Common myeloid progenitor, CD34-positive (primary cell): ENCODE results near the gene KLHL29.

ENCODE experiments used
- CTCF ChIA-PET: fragments of 350-600 bp; sonication (Branson Sonifier 250); formaldehyde crosslinking; loops from one replicate; lab custom pipeline; 2021; ENCODE audit warnings: antibody characterized with exemption; lab: Charles Lee
- POLR2A ChIA-PET: fragments of 350-600 bp; sonication (Branson Sonifier 250); formaldehyde crosslinking; loops from one replicate; lab custom pipeline; 2021; ENCODE audit warnings: antibody characterized with exemption; lab: Charles Lee
- DNase-seq, 3 donors: peaks; one replicate each; pipeline versions ENCODE4 v3.0.0 to v3.0.0-alpha.2; 2013
- H3K27ac ChIP-seq, 2 experiments: 1 replicate in 1 of 2; 2 replicates in 1 of 2; pipeline ENCODE4 v1.7.0; 2013; ENCODE audit warnings: inconsistent platforms in 2 of 2, low read length in 2 of 2, mild to moderate bottlenecking in 2 of 2, low read depth in 1 of 2, moderate library complexity in 1 of 2; ENCODE audit not compliant: severe bottlenecking in 2 of 2, insufficient read depth in 1 of 2, poor library complexity in 1 of 2
- H3K27me3 ChIP-seq, 5 experiments: replicated peaks in 2 of 5; 1 replicate in 3 of 5; 2 replicates in 2 of 5; pipeline versions ENCODE4 v1.6.1 to v1.7.0; 2013; ENCODE audit warnings: low read length in 4 of 5, mild to moderate bottlenecking in 2 of 5, moderate library complexity in 2 of 5, inconsistent platforms in 1 of 5; ENCODE audit not compliant: insufficient read depth in 5 of 5, control insufficient read depth in 4 of 5
- H3K36me3 ChIP-seq, 4 experiments: 1 replicate in 2 of 4; 2 replicates in 2 of 4; pipeline versions ENCODE4 v1.6.1 to v1.7.0; 2013; ENCODE audit warnings: low read length in 3 of 4, control low read depth in 1 of 4, mild to moderate bottlenecking in 1 of 4; ENCODE audit not compliant: control insufficient read depth in 4 of 4, insufficient read depth in 4 of 4
- H3K4me1 ChIP-seq, 4 experiments: 1 replicate in 3 of 4; 2 replicates in 1 of 4; pipeline versions ENCODE4 v1.6.1 to v1.7.1; 2013; ENCODE audit warnings: low read length in 3 of 4, mild to moderate bottlenecking in 3 of 4, control low read depth in 1 of 4, inconsistent platforms in 1 of 4, moderate library complexity in 1 of 4; ENCODE audit not compliant: control insufficient read depth in 4 of 4, insufficient read depth in 4 of 4; ENCODE audit errors: control extremely low read depth in 1 of 4
- H3K4me3 ChIP-seq, 7 experiments: 1 replicate in 4 of 7; 2 replicates in 3 of 7; pipeline versions ENCODE4 v1.5.1 to v1.7.0; 2013; ENCODE audit warnings: mild to moderate bottlenecking in 7 of 7, low read length in 6 of 7, moderate library complexity in 6 of 7, inconsistent platforms in 2 of 7, low read depth in 2 of 7, control low read depth in 1 of 7; ENCODE audit not compliant: insufficient read depth in 4 of 7, control insufficient read depth in 1 of 7; ENCODE audit errors: extremely low read depth in 1 of 7
- H3K9me3 ChIP-seq, 5 experiments: 1 replicate in 4 of 5; 2 replicates in 1 of 5; pipeline versions ENCODE4 v1.6.1 to v1.7.1; 2013; ENCODE audit warnings: low read length in 4 of 5, mild to moderate bottlenecking in 2 of 5, inconsistent platforms in 1 of 5, low read depth in 1 of 5, moderate library complexity in 1 of 5; ENCODE audit not compliant: control insufficient read depth in 4 of 5, insufficient read depth in 2 of 5; ENCODE audit errors: control extremely low read depth in 1 of 5
- WGBS: methylation state at CpG from one replicate; pipeline ENCODE4 v1.1.5; 2013; ENCODE audit not compliant: insufficient coverage; 5-methylcytosine and 5-hydroxymethylcytosine counted together

Gene KLHL29

DNA sequence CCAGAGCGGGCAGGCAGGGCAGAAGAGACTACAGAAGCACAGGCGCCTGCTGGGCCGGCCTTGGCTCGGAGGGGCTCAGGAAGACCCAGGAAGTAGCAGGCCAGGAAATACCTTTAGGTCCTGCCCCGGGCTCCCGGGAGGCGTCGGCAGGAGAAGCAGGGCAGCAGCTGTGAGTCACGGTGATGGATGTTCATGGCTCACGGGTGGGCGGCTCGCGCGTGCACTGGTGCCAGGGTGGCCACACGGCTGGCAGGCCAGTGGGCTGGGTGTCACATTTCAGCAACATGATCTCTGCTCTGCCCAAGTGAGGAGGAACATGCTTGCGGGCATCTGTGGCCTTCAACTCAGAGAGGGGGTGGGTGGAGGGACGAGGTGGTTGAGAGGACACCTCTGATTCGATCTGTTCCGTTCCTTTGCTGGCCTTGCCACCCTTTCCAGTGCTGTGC, 139.3 kb downstream of the KLHL29 start:
- H3K27ac ChIP-seq: no peak overlapping the region
- no peaks in the 10 kb centered on the region for H3K9me3 ChIP-seq
- POLR2A ChIA-PET: interaction anchor here (0.6 kb wide), 1 partner anchor 9 kb away, joined by 3 read pairs; no protein-coding TSS in a partner anchor
- no peak overlapping the region for H3K4me3 ChIP-seq
- WGBS: 98% methylated on average over 16 of the region's 19 CpGs
- DNase-seq: no peak
- H3K27me3 ChIP-seq: peaks cover 0 to 16% (median 12%) of the 10 kb centered on the region in 5 experiments
- no peaks in the 10 kb centered on the region for H3K4me1 ChIP-seq
- H3K36me3 ChIP-seq: no peaks in the 10 kb centered on the region
- CTCF ChIA-PET: interaction anchor here (1.1 kb wide), 1 partner anchor 8 kb away, joined by 4 read pairs; no protein-coding TSS in a partner anchor

DNA sequence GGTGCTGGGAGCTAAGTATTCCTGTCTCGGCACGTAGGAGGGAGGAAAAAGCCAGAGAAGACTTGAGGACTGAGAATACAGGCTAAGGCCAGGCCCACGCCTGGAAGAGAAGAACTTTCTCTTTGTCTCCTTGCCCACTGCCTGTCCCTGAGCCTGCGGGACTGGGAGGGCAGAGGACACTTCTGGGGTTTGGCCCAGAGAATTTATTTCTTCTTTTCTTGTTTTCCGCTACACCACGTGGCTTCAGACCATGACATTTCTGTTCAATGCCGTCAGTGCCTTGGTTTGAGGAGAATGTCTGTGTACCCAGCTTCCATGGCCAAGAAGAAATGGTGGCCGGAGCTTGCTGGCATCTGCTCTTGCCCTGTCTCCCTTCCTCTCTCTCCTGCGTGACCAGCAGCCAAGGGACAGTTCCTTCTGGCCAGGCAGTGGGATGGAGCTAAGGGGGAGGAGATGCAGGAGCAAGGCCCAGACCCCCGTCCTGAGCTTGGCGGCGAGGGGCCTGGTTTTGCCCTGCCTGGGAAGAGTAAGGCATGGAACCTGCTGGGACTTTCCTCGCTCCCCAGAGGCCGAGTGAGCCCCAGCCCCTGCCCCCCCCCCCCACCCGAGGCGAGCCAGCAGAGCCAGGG, 140.3 kb downstream of the KLHL29 start:
- ChIA-PET POLR2A (interaction anchor here (0.6 kb wide), 1 partner anchor 8 kb away, joined by 3 read pairs; no protein-coding TSS in a partner anchor), CTCF (no interaction called here)
- Histone ChIP-seq H3K27ac (no peak overlapping the region), H3K27me3 (peaks cover 0 to 16% (median 12%) of the 10 kb centered on the region in 5 experiments), H3K4me1 (no peaks in the 10 kb centered on the region), H3K36me3 (no peaks in the 10 kb centered on the region), H3K9me3 (no peaks in the 10 kb centered on the region), H3K4me3 (no peak overlapping the region)
- no peak for DNase-seq
- 93% methylated on average over 8 of the region's 16 CpGs for WGBS

DNA sequence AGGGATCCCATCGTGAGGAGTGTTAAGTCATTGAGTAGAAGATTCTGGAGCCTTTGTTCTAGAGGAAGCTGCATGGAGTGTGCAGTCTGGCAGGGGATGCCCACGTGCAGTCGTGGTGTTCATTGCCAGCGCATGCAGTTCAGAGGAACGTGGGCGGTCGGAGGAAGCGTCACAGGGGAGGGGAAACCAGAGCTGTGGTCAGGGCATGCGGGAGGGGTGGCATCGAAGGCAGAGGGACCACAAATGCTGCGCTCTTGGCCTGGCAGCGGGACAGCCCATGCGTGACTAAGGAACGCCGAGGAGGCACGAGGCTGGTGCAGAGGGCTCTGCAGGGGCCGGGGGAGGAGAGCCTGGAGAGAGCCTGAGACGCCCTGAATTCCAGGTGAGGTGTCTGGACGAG, 141.1 kb downstream of the KLHL29 start:
- WGBS: 67% methylated on average over 17 of the region's 19 CpGs
- H3K27ac ChIP-seq: no peak overlapping the region
- no peaks in the 10 kb centered on the region for H3K9me3 ChIP-seq
- ChIA-PET CTCF (no interaction called here), POLR2A (no interaction called here)
- peaks cover 0 to 16% (median 10%) of the 10 kb centered on the region in 5 experiments for H3K27me3 ChIP-seq
- no peak for DNase-seq
- no peaks in the 10 kb centered on the region for H3K4me1 ChIP-seq
- no peaks in the 10 kb centered on the region for H3K36me3 ChIP-seq
- no peak overlapping the region for H3K4me3 ChIP-seq

DNA sequence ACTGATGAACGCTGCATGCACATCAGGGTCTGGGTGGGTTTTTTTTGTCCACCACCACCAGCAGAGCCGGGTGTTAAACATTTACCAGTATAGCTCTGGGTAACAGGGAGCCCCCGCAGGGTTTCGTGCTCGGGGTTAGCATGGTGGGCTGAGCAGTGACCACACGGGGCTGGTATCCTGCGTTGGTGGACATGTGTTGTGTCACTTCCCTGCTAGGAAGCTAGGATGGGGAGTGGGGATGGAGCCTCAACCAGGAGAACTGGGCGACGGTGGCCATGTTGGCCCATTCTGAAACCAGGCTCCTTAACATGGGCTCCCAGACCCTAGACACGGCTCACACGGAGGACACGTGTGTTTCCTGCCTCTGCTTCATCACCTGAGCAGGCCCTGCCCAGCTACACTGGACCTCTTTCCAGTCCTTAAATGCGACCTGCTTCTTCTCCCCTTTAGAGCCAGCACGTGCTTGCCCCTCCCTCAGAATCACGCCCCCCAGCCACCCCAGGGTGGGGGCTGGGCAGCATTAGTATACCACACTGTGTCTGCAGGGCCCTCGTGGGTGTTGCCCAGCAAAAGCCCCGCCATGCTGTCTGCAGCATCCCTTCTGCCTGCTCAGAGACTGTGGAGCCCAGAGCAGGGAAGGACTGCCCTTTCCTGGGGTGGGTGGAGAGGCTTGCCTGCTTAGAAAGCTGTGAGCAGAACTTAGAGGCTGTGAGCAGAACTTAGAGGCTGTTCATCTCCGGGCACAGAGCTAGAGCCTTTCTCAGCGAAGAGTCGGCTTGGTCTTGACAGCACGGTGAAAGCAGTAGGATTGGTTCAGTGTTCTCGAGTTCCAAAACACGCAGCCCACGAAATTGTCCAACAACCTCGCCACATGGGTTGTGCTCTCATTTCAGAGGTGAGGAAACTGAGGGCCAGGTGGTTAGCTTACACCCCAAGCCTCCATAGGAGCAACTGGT, 142.1 kb downstream of the KLHL29 start:
- CTCF ChIA-PET: no interaction called here

DNA sequence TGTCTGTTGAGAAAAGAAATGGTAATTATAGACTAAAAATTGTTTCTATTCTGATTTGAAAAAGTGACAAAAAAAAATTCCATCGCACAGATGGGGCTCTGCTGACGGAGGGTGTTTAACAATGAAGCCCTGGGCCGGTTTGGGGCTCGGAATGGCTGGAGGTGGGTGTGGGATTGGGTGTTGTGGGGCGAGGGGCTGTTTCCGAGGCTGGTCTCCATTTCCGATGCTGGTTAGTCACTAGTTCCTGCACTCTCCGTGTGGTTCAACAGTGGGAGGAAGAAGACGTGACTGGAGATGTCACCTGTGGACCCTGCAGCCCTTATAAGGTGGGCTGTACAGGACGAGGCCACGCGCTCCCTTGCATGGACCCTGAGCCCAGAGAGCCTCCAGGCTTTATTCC, 143.2 kb downstream of the KLHL29 start:
- 67% methylated on average over 6 of the region's 12 CpGs for WGBS
- H3K4me1 ChIP-seq: peaks cover 0 to 13% (median 3%) of the 10 kb centered on the region in 4 experiments
- no peak overlapping the region for H3K4me3 ChIP-seq
- POLR2A ChIA-PET: no interaction called here
- no peaks in the 10 kb centered on the region for H3K9me3 ChIP-seq
- CTCF ChIA-PET: no interaction called here
- no peak for DNase-seq
- peaks cover 0 to 16% (median 5%) of the 10 kb centered on the region in 5 experiments for H3K27me3 ChIP-seq
- H3K36me3 ChIP-seq: no peaks in the 10 kb centered on the region
- H3K27ac ChIP-seq: no peak overlapping the region

More for the DNA sequence above, 142.1 kb downstream of the KLHL29 start:
- DNase-seq: no peak
- Histone ChIP-seq H3K9me3 (no peaks in the 10 kb centered on the region), H3K4me1 (peaks cover 0 to 5% (median 2%) of the 10 kb centered on the region in 4 experiments), H3K4me3 (no peak overlapping the region), H3K27me3 (peaks cover 0 to 14% (median 5%) of the 10 kb centered on the region in 5 experiments), H3K27ac (no peak overlapping the region), H3K36me3 (no peaks in the 10 kb centered on the region)
- 88% methylated on average over 21 of the region's 25 CpGs for WGBS
- POLR2A ChIA-PET: no interaction called here

DNA sequence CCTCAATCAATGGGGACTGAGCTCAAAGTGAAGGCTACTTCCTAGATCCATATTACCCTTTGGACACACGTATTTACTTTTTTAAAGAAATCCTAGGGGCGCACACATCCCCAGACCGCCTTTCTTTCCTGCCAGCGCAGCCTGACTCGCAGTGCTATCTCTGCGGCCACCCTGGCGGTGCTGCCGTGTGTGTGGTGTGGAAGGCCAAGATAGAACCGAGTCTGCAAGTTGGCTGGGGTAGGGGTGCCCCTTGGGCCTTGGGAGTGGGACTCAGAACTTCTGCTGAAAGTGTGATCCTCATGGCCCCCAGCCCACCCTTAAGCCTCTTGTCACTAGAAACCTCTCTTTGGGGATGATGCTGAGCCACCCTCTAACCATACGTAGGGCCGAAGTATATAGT, 143.7 kb downstream of the KLHL29 start:
- peak in 2 of 3 donors; percentile 17 to 31 for DNase-seq
- 96% methylated on average over 3 of the region's 11 CpGs for WGBS
- Histone ChIP-seq H3K4me1 (peaks cover 0 to 13% (median 3%) of the 10 kb centered on the region in 4 experiments), H3K27ac (no peak overlapping the region), H3K4me3 (no peak overlapping the region), H3K36me3 (no peaks in the 10 kb centered on the region), H3K27me3 (peaks cover 0 to 16% (median 5%) of the 10 kb centered on the region in 5 experiments), H3K9me3 (no peaks in the 10 kb centered on the region)
- ChIA-PET CTCF (no interaction called here), POLR2A (no interaction called here)
